Muscle layer of duodenum (tissue), 2 donors: ENCODE results near the gene PRKCI.
"Not testable (repeated sequence)": the region's sequence is repeated elsewhere in the genome, so short reads cannot be mapped to it uniquely, and the experiment has no call there.

ENCODE experiments used
- H3K27ac ChIP-seq: one replicate; pipeline ENCODE4 v1.7.0; 2013; ENCODE audit warnings: mild to moderate bottlenecking, low read length
- H3K27me3 ChIP-seq: one replicate; pipeline ENCODE4 v1.7.0; 2013; ENCODE audit warnings: low read depth, mild to moderate bottlenecking, control low read depth, low read length
- H3K36me3 ChIP-seq, 2 donors: one replicate each; pipeline ENCODE4 v1.7.0; 2013; ENCODE audit warnings: low read length in 2 of 2, control low read depth in 1 of 2, mild to moderate bottlenecking in 1 of 2; ENCODE audit not compliant: insufficient read depth in 2 of 2, control insufficient read depth in 1 of 2
- H3K4me1 ChIP-seq, 2 donors: one replicate each; pipeline ENCODE4 v1.7.0; 2013; ENCODE audit warnings: low read length in 2 of 2, mild to moderate bottlenecking in 2 of 2, control low read depth in 1 of 2, moderate library complexity in 1 of 2; ENCODE audit not compliant: insufficient read depth in 2 of 2, control insufficient read depth in 1 of 2
- H3K4me3 ChIP-seq, 2 donors: one replicate each; pipeline ENCODE4 v1.7.0; 2013; ENCODE audit warnings: low read length in 2 of 2, low read depth in 1 of 2, mild to moderate bottlenecking in 1 of 2
- H3K9me3 ChIP-seq, 2 donors: one replicate each; pipeline ENCODE4 v1.7.0; 2013; ENCODE audit warnings: low read length in 2 of 2, control low read depth in 1 of 2, mild to moderate bottlenecking in 1 of 2; ENCODE audit not compliant: control insufficient read depth in 1 of 2
- donor health status: healthy.

Gene PRKCI

GRCh38 chr3:170327040-170327808 is 105.0 kb downstream of the PRKCI start:
- Histone ChIP-seq H3K9me3 (no peaks in the 10 kb centered on the region), H3K4me1 (no peaks in the 10 kb centered on the region), H3K4me3 (no peak overlapping the region), H3K27ac (no peak overlapping the region), H3K36me3 (no peaks in the 10 kb centered on the region), H3K27me3 (no peaks in the 10 kb centered on the region)

DNA sequence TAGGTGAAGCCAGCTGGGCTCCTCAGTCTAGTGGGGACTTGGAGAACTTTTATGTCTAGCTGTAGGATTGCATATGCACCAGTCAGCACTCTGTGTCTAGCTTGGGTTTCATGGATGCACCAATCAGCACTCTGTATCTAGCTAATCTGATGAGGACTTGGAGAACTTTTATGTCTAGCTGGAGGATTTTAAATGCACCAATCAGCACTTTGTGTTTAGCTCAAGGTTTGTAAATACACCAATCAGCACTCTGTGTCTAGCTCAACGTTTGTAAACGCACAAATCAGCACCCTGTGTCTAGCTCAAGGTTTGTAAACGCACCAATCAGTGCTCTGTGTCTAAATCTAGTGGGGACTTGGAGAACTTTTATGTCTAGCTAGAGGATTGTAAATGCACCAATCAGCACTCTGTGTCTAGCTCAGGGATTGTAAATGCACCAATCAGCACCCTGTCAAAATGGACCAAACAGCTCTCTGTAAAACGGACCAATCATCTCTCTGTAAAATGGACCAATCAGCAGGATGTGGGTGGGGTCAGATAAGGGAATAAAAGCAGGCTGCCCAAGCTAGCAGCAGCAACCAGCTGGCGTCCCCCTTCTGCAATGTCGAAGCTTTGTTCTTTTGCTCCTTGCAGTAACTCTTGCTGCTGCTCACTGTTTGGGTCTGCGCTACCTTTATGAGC is 105.8 kb downstream of the PRKCI start:
- H3K27ac ChIP-seq, H3K36me3 ChIP-seq, H3K27me3 ChIP-seq, H3K4me1 ChIP-seq, H3K9me3 ChIP-seq, H3K4me3 ChIP-seq: not testable (repeated sequence)

DNA sequence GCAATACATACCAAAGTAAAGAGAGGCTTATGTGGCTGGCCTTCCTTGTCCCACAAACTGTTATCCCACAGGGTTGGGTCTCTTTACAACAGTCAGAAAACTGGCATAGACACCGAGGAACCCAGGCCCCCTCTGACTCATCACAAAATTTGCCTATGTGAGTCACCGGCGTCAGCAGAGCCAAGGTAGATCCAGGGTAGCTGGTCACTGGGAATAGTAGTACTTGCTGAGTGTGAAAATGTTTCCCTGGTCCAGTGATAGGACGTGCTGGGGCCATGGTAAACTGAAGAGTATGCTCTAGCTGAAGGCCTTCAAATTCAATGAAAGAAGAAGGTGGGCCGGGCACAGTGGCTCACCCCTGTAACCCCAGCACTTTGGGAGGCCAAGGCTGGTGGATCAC is 108.1 kb downstream of the PRKCI start:
- Histone ChIP-seq H3K27me3 (no peaks in the 10 kb centered on the region), H3K36me3 (no peaks in the 10 kb centered on the region), H3K4me3 (no peak overlapping the region), H3K4me1 (no peaks in the 10 kb centered on the region), H3K27ac (no peak overlapping the region), H3K9me3 (no peaks in the 10 kb centered on the region)

GRCh38 chr3:170331143-170331542 is 108.9 kb downstream of the PRKCI start:
- no peaks in the 10 kb centered on the region for H3K36me3 ChIP-seq
- H3K27ac ChIP-seq: no peak overlapping the region
- H3K27me3 ChIP-seq: no peaks in the 10 kb centered on the region
- no peaks in the 10 kb centered on the region for H3K9me3 ChIP-seq
- no peak overlapping the region for H3K4me3 ChIP-seq
- H3K4me1 ChIP-seq: no peaks in the 10 kb centered on the region

DNA sequence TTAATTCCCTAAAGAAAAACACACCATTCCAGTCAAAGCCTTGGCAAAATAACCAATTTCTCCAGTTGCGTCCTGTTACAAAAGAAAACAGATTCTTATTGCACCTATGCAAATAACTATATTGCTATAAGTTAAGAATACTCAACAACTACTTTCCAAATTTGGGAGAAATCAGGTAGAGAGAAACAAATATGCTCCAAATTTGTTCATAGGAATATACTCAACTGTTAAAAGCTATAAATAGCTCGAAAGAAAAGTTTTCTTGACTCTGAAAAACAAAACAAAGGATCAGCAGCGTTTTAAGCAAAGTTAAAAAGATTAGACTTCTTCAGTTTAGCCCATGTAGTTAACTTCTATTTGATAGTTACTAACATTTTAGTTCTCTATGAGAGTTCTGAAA is 115.2 kb downstream of the PRKCI start:
- H3K27me3 ChIP-seq: no peaks in the 10 kb centered on the region
- no peaks in the 10 kb centered on the region for H3K9me3 ChIP-seq
- no peaks in the 10 kb centered on the region for H3K36me3 ChIP-seq
- no peak overlapping the region for H3K27ac ChIP-seq
- H3K4me3 ChIP-seq: no peak overlapping the region
- no peaks in the 10 kb centered on the region for H3K4me1 ChIP-seq

DNA sequence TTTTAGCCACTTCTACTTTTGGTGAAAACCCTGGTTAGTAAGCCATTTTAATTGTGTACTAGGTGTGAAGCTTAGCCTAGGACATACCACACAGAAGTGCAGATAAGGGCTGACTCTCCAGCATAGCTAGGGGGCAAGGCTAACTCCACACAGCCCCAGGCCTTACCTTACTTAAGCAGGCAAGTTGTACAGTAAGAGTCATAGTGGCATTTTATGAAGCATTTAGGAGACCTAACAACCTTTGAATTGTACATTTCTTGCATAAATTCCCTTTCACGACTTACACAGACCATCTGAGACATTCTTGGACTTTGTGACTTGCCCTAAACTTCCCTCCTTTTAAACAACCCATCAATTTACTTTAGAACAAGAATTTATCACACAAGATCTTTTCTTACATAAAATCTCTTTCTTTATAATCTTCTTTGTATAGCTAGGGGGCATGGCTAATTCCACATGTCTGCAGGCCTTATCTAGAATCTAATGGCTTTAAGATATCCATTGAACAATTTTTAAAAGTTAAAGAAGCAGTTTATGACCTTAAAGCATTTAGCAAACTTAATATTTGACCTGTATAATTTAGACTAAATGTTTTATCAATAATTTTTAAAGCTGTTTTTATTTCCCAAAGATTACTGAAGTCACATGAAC is 116.6 kb downstream of the PRKCI start:
- Histone ChIP-seq H3K9me3 (no peaks in the 10 kb centered on the region), H3K36me3 (no peaks in the 10 kb centered on the region), H3K27me3 (no peaks in the 10 kb centered on the region), H3K4me1 (no peaks in the 10 kb centered on the region), H3K27ac (no peak overlapping the region), H3K4me3 (no peak overlapping the region)

- H3K4me3 ChIP-seq, H3K36me3 ChIP-seq, H3K27ac ChIP-seq, H3K27me3 ChIP-seq, H3K4me1 ChIP-seq, H3K9me3 ChIP-seq: not testable (repeated sequence)
Observed at GRCh38 chr3:170342273-170342672, 120.0 kb downstream of the PRKCI start.

GRCh38 chr3:170343859-170344258 is 121.6 kb downstream of the PRKCI start:
- H3K9me3 ChIP-seq, H3K4me1 ChIP-seq, H3K4me3 ChIP-seq, H3K27ac ChIP-seq, H3K27me3 ChIP-seq, H3K36me3 ChIP-seq: not testable (repeated sequence)

- Histone ChIP-seq H3K36me3 (no peaks in the 10 kb centered on the region), H3K4me1 (no peaks in the 10 kb centered on the region), H3K4me3 (no peak overlapping the region), H3K27ac (no peak overlapping the region), H3K27me3 (no peaks in the 10 kb centered on the region), H3K9me3 (no peaks in the 10 kb centered on the region)
Observed at GRCh38 chr3:170344971-170345370, 122.7 kb downstream of the PRKCI start.

DNA sequence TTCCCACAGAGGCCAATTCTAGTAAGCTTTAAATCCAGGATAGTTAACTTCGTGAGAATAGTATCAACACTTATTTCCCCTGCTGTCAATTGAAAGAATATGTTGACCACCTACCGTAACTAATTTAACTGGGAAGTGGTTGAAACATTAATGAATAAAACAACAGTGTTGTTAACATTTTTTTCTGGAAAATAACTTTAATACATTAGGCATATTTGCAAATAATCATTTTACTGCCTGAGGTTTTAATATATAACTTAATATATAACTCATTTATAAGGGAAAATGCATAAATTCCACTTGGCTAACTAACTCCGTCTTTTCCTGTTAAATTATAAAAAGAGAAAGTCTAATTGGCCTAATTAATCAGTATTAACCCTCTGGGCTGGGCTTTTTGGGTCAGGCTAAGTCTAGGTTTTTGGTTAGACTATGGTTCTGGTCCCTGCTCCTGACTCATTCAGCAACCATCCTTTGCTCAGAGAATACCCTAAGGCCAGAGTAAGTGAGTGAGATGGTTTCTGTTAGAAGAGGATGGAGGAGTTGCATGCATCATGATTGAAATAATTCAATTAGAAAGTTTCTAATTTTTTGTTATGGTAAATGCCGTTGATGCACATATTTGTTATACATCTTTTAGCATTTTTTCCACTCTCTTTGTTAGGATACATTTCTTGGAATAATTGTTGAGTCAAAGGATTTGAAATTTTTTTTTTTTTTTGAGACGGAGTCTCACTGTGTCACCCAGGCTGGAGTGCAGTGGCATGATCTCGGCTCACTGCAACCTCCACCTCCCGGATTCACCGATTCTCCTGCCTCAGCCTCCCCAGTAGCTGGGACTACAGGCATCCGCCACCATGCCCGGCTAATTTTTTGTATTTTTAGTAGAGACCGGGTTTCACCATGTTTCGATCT is 124.5 kb downstream of the PRKCI start:
- Histone ChIP-seq H3K4me1 (no peaks in the 10 kb centered on the region), H3K4me3 (no peak overlapping the region), H3K27me3 (no peaks in the 10 kb centered on the region), H3K27ac (no peak overlapping the region), H3K36me3 (no peaks in the 10 kb centered on the region), H3K9me3 (no peaks in the 10 kb centered on the region)
